Tibial artery (tissue), 4 donors: ENCODE results near the gene SCUBE2.

Experiments used
- DNase-seq, 2 donors: peaks; one replicate each; pipeline ENCODE4 v3.0.0-alpha.2; 2019
- H3K27ac ChIP-seq, 2 donors: fragments of 200-600 bp; sonication (generic) in 1 of 2; 1 replicate in 1 of 2; 2 replicates in 1 of 2; pipeline ENCODE4 v1.5.1; 2018 to 2019; ENCODE audit warnings: mild to moderate bottlenecking in 1 of 2
- H3K27me3 ChIP-seq, 2 donors: fragments of 200-600 bp; sonication (generic) in 1 of 2; one replicate each; pipeline versions ENCODE4 v1.5.1 to v1.6.0; 2016 to 2019
- H3K36me3 ChIP-seq, 3 donors: fragments of 200-600 bp; sonication (generic) in 2 of 3; one replicate each; pipeline ENCODE4 v1.5.1; 2016 to 2019; ENCODE audit warnings: mild to moderate bottlenecking in 2 of 3
- H3K4me1 ChIP-seq, 4 donors: fragments of 200-600 bp; sonication (generic) in 2 of 4; 1 replicate in 3 of 4; 2 replicates in 1 of 4; pipeline ENCODE4 v1.5.1; 2016 to 2019
- H3K4me3 ChIP-seq, 2 donors: fragments of 200-600 bp; sonication (generic) in 1 of 2; 1 replicate in 1 of 2; 2 replicates in 1 of 2; pipeline ENCODE4 v1.5.1; 2018 to 2019; ENCODE audit warnings: mild to moderate bottlenecking in 2 of 2
- H3K9me3 ChIP-seq, 3 donors: fragments of 200-600 bp; sonication (generic) in 1 of 3; one replicate each; pipeline ENCODE4 v1.5.1; 2016 to 2019
- CTCF ChIP-seq, 2 experiments: fragments of 200-600 bp in 1 of 2; fragments of 450-650 bp in 1 of 2; IDR thresholded peaks; one replicate each; pipeline ENCODE4 v1.5.1; 2017 to 2019; ENCODE audit warnings: antibody characterized with exemption in 2 of 2, mild to moderate bottlenecking in 1 of 2, moderate library complexity in 1 of 2
- intact Hi-C: fragments of 100-400 bp; cut with DNase I; formaldehyde crosslinking; loops from one replicate; pipeline ENCODE4 v1.15.0; 2023; ENCODE audit warnings: low total_unique reads

SCUBE2 gene

GRCh38 chr11:9004183-9004926 is 87.0 kb downstream of the SCUBE2 start:
- no peak for DNase-seq
- H3K27me3 ChIP-seq = no peaks in the 10 kb centered on the region
- no peaks in the 10 kb centered on the region for H3K9me3 ChIP-seq
- no peak for TF ChIP-seq CTCF (IDR thresholded peaks at IDR 0.05)
- H3K4me1 ChIP-seq = peaks cover 0 to 20% (median 18%) of the 10 kb centered on the region in 4 donors
- intact Hi-C loops = no loop called here
- peak overlapping the region; percentile 52 to 62 for H3K4me3 ChIP-seq
- H3K36me3 ChIP-seq = no peaks in the 10 kb centered on the region
- peak overlapping the region; percentile 2 to 49 for H3K27ac ChIP-seq

GRCh38 chr11:9003573-9004182 is 87.7 kb downstream of the SCUBE2 start, which contains the start of gene NRIP3:
NRIP3 (minus strand) TSS chr11:9004001; CDS start chr11:9003935, 66 bp downstream.
- no peaks in the 10 kb centered on the region for H3K27me3 ChIP-seq
- peak; percentile 55 to 86 for DNase-seq
- H3K4me1 ChIP-seq = peaks cover 0 to 20% (median 18%) of the 10 kb centered on the region in 4 donors
- no peaks in the 10 kb centered on the region for H3K9me3 ChIP-seq
- H3K36me3 ChIP-seq = no peaks in the 10 kb centered on the region
- H3K4me3 ChIP-seq = peak within 1 kb of the TSS; percentile 52 to 62
- intact Hi-C loops = loop anchor here (2.0 kb wide), 1 partner anchor 39 kb away; the partner anchor contains the start of gene TMEM9B
- no peak for TF ChIP-seq CTCF (IDR thresholded peaks at IDR 0.05)
- peak within 1 kb of the TSS; percentile 2 to 49 for H3K27ac ChIP-seq

GRCh38 chr11:9002920-9003572 is 88.4 kb downstream of the SCUBE2 start:
- intact Hi-C loops = loop anchor here (2.0 kb wide), 1 partner anchor 38 kb away; the partner anchor contains the start of gene TMEM9B
- Histone ChIP-seq H3K4me3 (peak overlapping the region; percentile 52 to 62), H3K27me3 (no peaks in the 10 kb centered on the region), H3K9me3 (no peaks in the 10 kb centered on the region), H3K27ac (peak overlapping the region; percentile 2 to 49), H3K36me3 (no peaks in the 10 kb centered on the region), H3K4me1 (peaks cover 0 to 20% (median 18%) of the 10 kb centered on the region in 4 donors)
- no peak for TF ChIP-seq CTCF (IDR thresholded peaks at IDR 0.05)
- DNase-seq = no peak

- H3K36me3 ChIP-seq = no peaks in the 10 kb centered on the region
- no peak for TF ChIP-seq CTCF (IDR thresholded peaks at IDR 0.05)
- peaks cover 0 to 20% (median 18%) of the 10 kb centered on the region in 4 donors for H3K4me1 ChIP-seq
- no peak for DNase-seq
- intact Hi-C loops = loop anchor here (2.0 kb wide), 1 partner anchor 37 kb away; the partner anchor contains the start of gene TMEM9B
- no peaks in the 10 kb centered on the region for H3K27me3 ChIP-seq
- no peak overlapping the region for H3K27ac ChIP-seq
- no peaks in the 10 kb centered on the region for H3K9me3 ChIP-seq
- H3K4me3 ChIP-seq = no peak overlapping the region
Measured at GRCh38 chr11:9001736-9002135, 89.7 kb downstream of the SCUBE2 start.

GRCh38 chr11:8998017-8998416 is 93.4 kb downstream of the SCUBE2 start:
- no peaks in the 10 kb centered on the region for H3K36me3 ChIP-seq
- no peak overlapping the region for H3K27ac ChIP-seq
- H3K4me1 ChIP-seq = peaks cover 0 to 3% (median 2%) of the 10 kb centered on the region in 4 donors
- H3K4me3 ChIP-seq = no peak overlapping the region
- H3K9me3 ChIP-seq = no peaks in the 10 kb centered on the region
- TF ChIP-seq CTCF (IDR thresholded peaks at IDR 0.05) = no peak
- H3K27me3 ChIP-seq = no peaks in the 10 kb centered on the region
- intact Hi-C loops = no loop called here
- DNase-seq = no peak
